Calu3 (cell line): ENCODE data around the gene JADE2. TPM values are rescaled to one million over a fixed set of nuclear protein-coding genes. Genes with fewer than 3 reads are reported as not detected.

ENCODE experiments used
- BruUV-seq: library from RNA; stranded (reverse); fragments of 400-500 nt; replicated peaks from 2 replicates; lab custom pipeline; 2021; lab: Mats Ljungman, UMichigan
- CTCF ChIA-PET: fragments of 300-600 bp; sonication (Branson Sonifier 250); formaldehyde crosslinking; loops from one replicate; lab custom pipeline; 2022; ENCODE audit warnings: antibody characterized with exemption; lab: Charles Lee
- DNase-seq: peaks from one replicate; pipeline ENCODE4 v3.0.0; 2022
- H3K27ac Mint-ChIP-seq: one replicate; pipeline ENCODE4 v1.8.0; 2022; ENCODE audit warnings: mixed read lengths; ENCODE audit not compliant: unreplicated experiment
- H3K27me3 Mint-ChIP-seq: one replicate; pipeline ENCODE4 v1.8.0; 2022; ENCODE audit warnings: mixed read lengths; ENCODE audit not compliant: unreplicated experiment
- H3K36me3 Mint-ChIP-seq: one replicate; pipeline ENCODE4 v1.8.0; 2022; ENCODE audit warnings: mild to moderate bottlenecking, moderate library complexity, mixed read lengths; ENCODE audit not compliant: insufficient read depth, unreplicated experiment
- H3K4me1 Mint-ChIP-seq: one replicate; pipeline ENCODE4 v1.8.0; 2022; ENCODE audit warnings: mild to moderate bottlenecking, low read depth, mixed read lengths; ENCODE audit not compliant: unreplicated experiment
- H3K4me3 Mint-ChIP-seq: one replicate; pipeline ENCODE4 v1.8.0; 2022; ENCODE audit warnings: mild to moderate bottlenecking, low read depth, moderate library complexity, mixed read lengths; ENCODE audit not compliant: unreplicated experiment
- H3K9me3 Mint-ChIP-seq: one replicate; pipeline ENCODE4 v1.8.0; 2022; ENCODE audit warnings: low read depth, mixed read lengths; ENCODE audit not compliant: unreplicated experiment
- intact Hi-C: fragments of 100-400 bp; cut with micrococcal nuclease; formaldehyde crosslinking; loops from one replicate; pipeline ENCODE4 v1.10.0; 2022; ENCODE audit not compliant: unreplicated experiment
- total RNA-seq: library from RNA; stranded (reverse); gene quantifications from 2 replicates; pipeline ENCODE4 v1.2.3, GENCODE V29; 2022
- TF ChIP-seq, protein P1 (sequence below): fragments of 200-600 bp; IDR thresholded peaks from one replicate; pipeline ENCODE4 v1.8.0; 2022; ENCODE audit warnings: antibody characterized with exemption; ENCODE audit not compliant: unreplicated experiment

Gene JADE2
- total RNA-seq, 1 experiment from 2014 or later: 93.4 TPM

DNA sequence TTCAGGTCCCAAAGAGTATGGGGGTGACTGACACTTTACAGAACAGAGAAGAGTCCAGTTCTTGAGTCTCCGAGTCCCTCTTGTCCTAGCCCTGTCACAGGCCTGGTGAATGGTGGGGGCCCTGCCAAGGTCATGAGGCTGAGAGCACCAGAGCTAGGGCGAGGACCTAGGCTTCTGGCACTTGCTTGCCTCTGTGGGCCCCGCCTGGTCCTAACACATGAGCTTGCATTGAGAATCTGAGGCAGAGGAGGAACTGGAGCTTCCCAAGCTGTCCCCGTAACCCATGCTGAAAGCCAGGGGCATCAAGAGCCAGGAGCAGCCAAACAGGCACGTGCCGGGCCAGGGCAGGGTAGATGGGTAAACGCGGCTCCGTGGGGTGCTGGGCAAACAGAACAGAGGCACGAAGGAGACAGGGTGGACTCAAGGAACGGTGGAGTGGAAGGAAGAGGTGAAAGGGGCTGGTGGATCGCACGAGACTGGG, 41.3 kb downstream of the JADE2 start:
- Mint-ChIP-seq H3K4me3 (no peak overlapping the region), H3K36me3 (peaks cover 52% of the 10 kb centered on the region), H3K4me1 (peaks cover 37% of the 10 kb centered on the region), H3K27ac (no peak overlapping the region), H3K9me3 (no peaks in the 10 kb centered on the region), H3K27me3 (no peaks in the 10 kb centered on the region)
- DNase-seq: no peak
- intact Hi-C loops: no loop called here
- TF ChIP-seq, protein P1, sequence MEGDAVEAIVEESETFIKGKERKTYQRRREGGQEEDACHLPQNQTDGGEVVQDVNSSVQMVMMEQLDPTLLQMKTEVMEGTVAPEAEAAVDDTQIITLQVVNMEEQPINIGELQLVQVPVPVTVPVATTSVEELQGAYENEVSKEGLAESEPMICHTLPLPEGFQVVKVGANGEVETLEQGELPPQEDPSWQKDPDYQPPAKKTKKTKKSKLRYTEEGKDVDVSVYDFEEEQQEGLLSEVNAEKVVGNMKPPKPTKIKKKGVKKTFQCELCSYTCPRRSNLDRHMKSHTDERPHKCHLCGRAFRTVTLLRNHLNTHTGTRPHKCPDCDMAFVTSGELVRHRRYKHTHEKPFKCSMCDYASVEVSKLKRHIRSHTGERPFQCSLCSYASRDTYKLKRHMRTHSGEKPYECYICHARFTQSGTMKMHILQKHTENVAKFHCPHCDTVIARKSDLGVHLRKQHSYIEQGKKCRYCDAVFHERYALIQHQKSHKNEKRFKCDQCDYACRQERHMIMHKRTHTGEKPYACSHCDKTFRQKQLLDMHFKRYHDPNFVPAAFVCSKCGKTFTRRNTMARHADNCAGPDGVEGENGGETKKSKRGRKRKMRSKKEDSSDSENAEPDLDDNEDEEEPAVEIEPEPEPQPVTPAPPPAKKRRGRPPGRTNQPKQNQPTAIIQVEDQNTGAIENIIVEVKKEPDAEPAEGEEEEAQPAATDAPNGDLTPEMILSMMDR: no peak
- CTCF ChIA-PET: interaction anchor here (1.4 kb wide), 1 partner anchor 12 kb away, joined by 3 read pairs; no protein-coding TSS in a partner anchor
- no TSS peak for BruUV-seq

DNA sequence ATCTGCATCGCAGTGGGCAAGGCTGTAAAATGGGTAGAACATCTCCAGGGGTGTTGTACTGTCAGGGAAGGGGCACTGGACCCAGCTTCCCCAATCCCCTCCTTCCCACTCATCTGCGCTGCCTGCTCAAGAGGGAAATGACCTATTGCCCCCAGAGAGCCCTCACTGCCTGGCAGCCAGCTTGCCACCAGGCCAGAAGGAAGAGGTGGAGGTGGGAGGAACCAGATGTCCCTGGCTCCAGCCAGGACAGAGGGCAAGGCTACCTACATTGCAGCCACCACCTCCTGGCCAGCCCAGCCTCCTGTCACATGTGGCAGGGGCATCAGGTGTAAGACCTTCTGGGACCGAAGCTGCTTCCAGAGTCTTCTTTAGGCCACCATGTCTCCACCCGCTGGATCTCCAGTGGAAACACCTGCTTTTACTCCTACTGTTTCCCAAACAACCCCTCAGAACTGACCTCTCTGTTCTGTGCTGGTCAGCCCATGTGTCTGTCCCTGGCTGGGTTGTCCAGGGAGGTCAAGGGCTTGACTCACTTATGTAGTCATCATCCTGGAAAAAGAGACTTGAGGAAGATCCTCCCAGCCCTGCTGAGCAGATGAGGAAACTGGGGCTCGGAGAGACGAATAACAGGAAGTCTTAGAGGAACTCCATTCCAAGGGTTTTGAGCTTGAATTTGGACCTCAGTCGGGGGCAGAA, 42.3 kb downstream of the JADE2 start:
- Mint-ChIP-seq H3K27ac (peak overlapping the region; percentile 28), H3K9me3 (no peaks in the 10 kb centered on the region), H3K27me3 (no peaks in the 10 kb centered on the region), H3K4me1 (peaks cover 37% of the 10 kb centered on the region), H3K36me3 (peaks cover 52% of the 10 kb centered on the region), H3K4me3 (no peak overlapping the region)
- no peak for DNase-seq
- no TSS peak for BruUV-seq
- CTCF ChIA-PET: interaction anchor here (0.9 to 1.4 kb wide), 2 partner anchors 13 to 19 kb away, joined by 3 to 5 read pairs; no protein-coding TSS in a partner anchor
- intact Hi-C loops: no loop called here
- TF ChIP-seq, protein P1: no peak

DNA sequence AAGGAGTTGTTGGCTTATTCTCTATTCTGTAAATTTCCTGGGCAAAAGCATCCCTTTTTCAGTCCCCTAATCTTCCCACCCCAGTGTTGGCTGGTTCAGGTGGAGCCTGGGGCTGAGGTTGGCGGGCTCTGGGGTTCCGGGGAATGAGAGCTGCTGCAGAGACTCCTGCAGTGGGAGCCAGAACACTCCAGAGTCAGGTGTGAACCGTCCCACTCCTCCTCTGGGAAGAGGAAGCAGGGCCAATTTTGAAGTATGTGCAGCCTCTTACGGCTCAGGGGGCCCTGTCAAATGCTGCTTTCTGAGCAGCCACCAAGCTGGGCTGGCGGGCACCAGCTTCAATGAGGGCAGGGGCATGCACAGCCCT, 42.8 kb downstream of the JADE2 start:
- no peaks in the 10 kb centered on the region for H3K27me3 Mint-ChIP-seq
- TF ChIP-seq, protein P1: no peak
- H3K27ac Mint-ChIP-seq: peak overlapping the region; percentile 28
- intact Hi-C loops: no loop called here
- no peaks in the 10 kb centered on the region for H3K9me3 Mint-ChIP-seq
- no peak for DNase-seq
- no peak overlapping the region for H3K4me3 Mint-ChIP-seq
- BruUV-seq: no TSS peak
- H3K4me1 Mint-ChIP-seq: peaks cover 37% of the 10 kb centered on the region
- CTCF ChIA-PET: interaction anchor here (0.9 to 1.1 kb wide), 2 partner anchors 12 to 19 kb away, joined by 3 to 5 read pairs; no protein-coding TSS in a partner anchor
- H3K36me3 Mint-ChIP-seq: peaks cover 51% of the 10 kb centered on the region

DNA sequence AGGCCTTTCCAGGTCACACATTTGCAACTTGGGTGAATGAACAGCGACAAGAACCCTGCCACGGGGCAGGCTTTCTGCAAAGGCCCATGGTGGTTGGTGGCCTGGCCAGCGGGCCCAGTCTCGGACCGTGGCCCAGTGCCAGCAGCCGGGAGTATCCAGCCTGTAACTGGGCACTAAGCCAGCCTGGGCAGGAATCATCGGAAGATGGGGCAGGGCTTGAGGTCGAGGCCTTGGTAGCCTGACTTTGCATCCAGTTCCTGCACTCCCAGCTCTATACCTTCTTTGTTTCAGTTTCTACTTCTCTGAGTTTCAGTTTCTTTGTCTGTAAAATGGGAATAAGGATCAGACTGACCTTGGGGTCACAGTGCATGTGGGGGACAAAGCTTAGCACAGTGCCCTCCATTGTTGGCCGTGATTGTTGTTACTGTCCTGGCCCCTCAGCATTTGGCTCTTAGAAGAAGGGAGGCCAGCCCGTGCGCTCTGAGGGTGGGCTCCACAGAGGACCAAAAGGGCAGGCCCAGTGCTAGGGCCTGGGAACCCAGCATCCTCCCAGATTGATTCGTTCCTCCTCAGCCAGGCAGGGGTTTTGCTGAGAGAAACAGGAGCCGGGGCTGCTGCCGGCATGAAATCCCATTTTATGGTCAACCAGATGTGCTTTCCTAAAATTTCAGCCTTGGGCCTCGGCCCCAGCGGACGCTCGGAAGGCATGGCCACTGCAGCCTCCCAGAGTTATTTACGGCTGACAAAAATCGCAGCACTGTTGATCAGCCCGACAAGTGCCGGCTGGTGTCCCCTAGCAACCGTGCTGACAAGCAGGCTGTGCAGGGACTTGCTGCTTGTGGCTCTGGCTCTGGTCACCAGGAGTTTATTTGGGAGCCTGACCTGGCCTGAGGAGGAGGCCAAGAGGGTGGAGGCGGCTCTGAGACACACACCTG, 43.6 kb downstream of the JADE2 start:
- TF ChIP-seq, protein P1: no peak
- CTCF ChIA-PET: interaction anchor here (0.9 to 1.1 kb wide), 2 partner anchors 13 to 18 kb away, joined by 3 to 5 read pairs; no protein-coding TSS in a partner anchor
- Mint-ChIP-seq H3K9me3 (no peaks in the 10 kb centered on the region), H3K27ac (no peak overlapping the region), H3K27me3 (no peaks in the 10 kb centered on the region), H3K4me1 (peaks cover 37% of the 10 kb centered on the region), H3K4me3 (no peak overlapping the region), H3K36me3 (peaks cover 53% of the 10 kb centered on the region)
- intact Hi-C loops: no loop called here
- peak; percentile 79 for DNase-seq
- no TSS peak for BruUV-seq
